Measurements from ENCODE around the gene MYL6. TPM values are rescaled to one million over a fixed set of nuclear protein-coding genes. Genes with fewer than 3 reads are reported as not detected.

Gene MYL6
- total and polyA plus RNA-seq, 9 of the 15 experiments (the other 6 are each of a cell fraction or from before 2014, with no cell fraction given): 557 to 1,664 (median 958) TPM

GRCh38 chr12:56152132-56152755 is 5.9 kb upstream of the MYL6 start, which contains the start of gene MYL6B (continued):
- TF ChIP-seq ARID3B (CRISPR knock-in tag; IDR thresholded peaks at IDR 0.05; ENCODE audit: borderline replicate concordance) (no peak), C11orf30 (IDR thresholded peaks at IDR 0.05; ENCODE audit: low read depth) (peak; percentile 37; the same call in 1 of the 2 replicates), TEAD1 (CRISPR knock-in tag; IDR thresholded peaks at IDR 0.05) (peak in 1 of 2 experiments; percentile 9; a peak in 1 of 4 replicates), E2F1 (CRISPR knock-in tag; IDR thresholded peaks at IDR 0.05) (no peak), CREB1 (IDR thresholded peaks at IDR 0.05) (peak; percentile 74), CREB1 (CRISPR knock-in tag; IDR thresholded peaks at IDR 0.05) (peak; percentile 76), LARP7 (IDR thresholded peaks at IDR 0.05) (no peak), E2F5 (CRISPR knock-in tag; IDR thresholded peaks at IDR 0.05) (no peak), TCF15 (CRISPR knock-in tag; IDR thresholded peaks at IDR 0.05) (no peak), CTCFL (IDR thresholded peaks at IDR 0.05; ENCODE audit: borderline replicate concordance, insufficient read depth, low read depth, low read length, poor library complexity, severe bottlenecking) (no peak), ELF4 (CRISPR knock-in tag; IDR thresholded peaks at IDR 0.05) (0 out of 2 replicates have a peak, but pooled peaks have one; percentile 16), E2F8 (IDR thresholded peaks at IDR 0.05; ENCODE audit: low read depth, partially characterized antibody) (peak; percentile 43), ZBTB2 (IDR thresholded peaks at IDR 0.05) (peak; percentile 78; the same call in 1 of the 2 replicates)

All from K562 (cell line).